ENCODE data around the gene DGKH. TPM values are rescaled to one million over a fixed set of nuclear protein-coding genes. Genes with fewer than 3 reads are reported as not detected.

Gene DGKH
- total RNA-seq, 1 experiment from 2014 or later = 5.2 TPM

DNA sequence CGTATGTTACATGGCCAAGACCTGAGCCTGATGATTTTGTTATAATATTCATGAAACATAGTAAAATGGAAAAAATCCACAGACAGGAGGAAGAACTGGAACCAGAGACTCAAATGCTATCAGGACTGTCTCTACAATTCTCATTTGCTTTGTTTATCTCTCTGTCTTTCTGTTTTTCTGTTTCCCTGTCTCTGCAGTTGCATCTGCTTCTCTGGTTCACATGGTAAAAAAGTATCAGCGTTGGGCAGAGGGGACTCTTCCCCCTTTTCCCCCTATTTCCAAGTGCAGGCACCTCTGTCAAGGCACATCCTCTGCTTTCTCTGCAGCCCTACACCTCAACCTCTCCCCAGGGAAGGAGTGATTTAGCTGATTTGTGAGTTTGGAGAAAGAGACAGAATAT lies 46.4 kb upstream of the DGKH start:
- no peak for DNase-seq
- no TSS peak for BruUV-seq (replicated peaks)
- ChIA-PET CTCF (no interaction called here), POLR2A (no interaction called here)
- H3K27me3 Mint-ChIP-seq (ENCODE audit: insufficient read depth, unreplicated experiment) = peaks cover 5% of the 10 kb centered on the region
- no peaks in the 10 kb centered on the region for H3K4me1 Mint-ChIP-seq (ENCODE audit: low read depth, unreplicated experiment)
- no peaks in the 10 kb centered on the region for H3K9me3 ChIP-seq
- no peak overlapping the region for H3K27ac Mint-ChIP-seq (ENCODE audit: unreplicated experiment)
- peaks cover 5% of the 10 kb centered on the region for H3K36me3 Mint-ChIP-seq (ENCODE audit: insufficient read depth, unreplicated experiment)
- intact Hi-C loops (cut with micrococcal nuclease; ENCODE audit: unreplicated experiment) = no loop called here
- H3K36me3 ChIP-seq (ENCODE audit: control insufficient read depth, insufficient read depth, low read length) = no peaks in the 10 kb centered on the region
- no peaks in the 10 kb centered on the region for H3K9me3 Mint-ChIP-seq (ENCODE audit: unreplicated experiment)
- TF ChIP-seq, protein P1, sequence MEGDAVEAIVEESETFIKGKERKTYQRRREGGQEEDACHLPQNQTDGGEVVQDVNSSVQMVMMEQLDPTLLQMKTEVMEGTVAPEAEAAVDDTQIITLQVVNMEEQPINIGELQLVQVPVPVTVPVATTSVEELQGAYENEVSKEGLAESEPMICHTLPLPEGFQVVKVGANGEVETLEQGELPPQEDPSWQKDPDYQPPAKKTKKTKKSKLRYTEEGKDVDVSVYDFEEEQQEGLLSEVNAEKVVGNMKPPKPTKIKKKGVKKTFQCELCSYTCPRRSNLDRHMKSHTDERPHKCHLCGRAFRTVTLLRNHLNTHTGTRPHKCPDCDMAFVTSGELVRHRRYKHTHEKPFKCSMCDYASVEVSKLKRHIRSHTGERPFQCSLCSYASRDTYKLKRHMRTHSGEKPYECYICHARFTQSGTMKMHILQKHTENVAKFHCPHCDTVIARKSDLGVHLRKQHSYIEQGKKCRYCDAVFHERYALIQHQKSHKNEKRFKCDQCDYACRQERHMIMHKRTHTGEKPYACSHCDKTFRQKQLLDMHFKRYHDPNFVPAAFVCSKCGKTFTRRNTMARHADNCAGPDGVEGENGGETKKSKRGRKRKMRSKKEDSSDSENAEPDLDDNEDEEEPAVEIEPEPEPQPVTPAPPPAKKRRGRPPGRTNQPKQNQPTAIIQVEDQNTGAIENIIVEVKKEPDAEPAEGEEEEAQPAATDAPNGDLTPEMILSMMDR (IDR thresholded peaks at IDR 0.05; ENCODE audit: insufficient read depth in 1 of 2, low read depth in 1 of 2, low read length in 1 of 2, severe bottlenecking in 1 of 2, unreplicated experiment in 1 of 2) = no peak
- H3K4me3 ChIP-seq (ENCODE audit: low read depth, low read length) = no peak overlapping the region
- peaks cover 9% of the 10 kb centered on the region for H3K4me1 ChIP-seq
- no peaks in the 10 kb centered on the region for H3K27me3 ChIP-seq (replicated peaks; ENCODE audit: control insufficient read depth, insufficient read depth, low read length)
- H3K4me3 Mint-ChIP-seq (ENCODE audit: unreplicated experiment) = no peak overlapping the region

GRCh38 chr13:42007844-42008243 lies 40.6 kb upstream of the DGKH start:
- POLR2A ChIA-PET = no interaction called here
- BruUV-seq (replicated peaks) = no TSS peak
- Histone ChIP-seq H3K36me3 (ENCODE audit: control insufficient read depth, insufficient read depth, low read length) (no peaks in the 10 kb centered on the region), H3K4me1 (0 out of 2 replicates have a peak, but pooled peaks cover 7% of the 10 kb centered on the region), H3K4me3 (ENCODE audit: low read depth, low read length) (no peak overlapping the region), H3K27me3 (replicated peaks; ENCODE audit: control insufficient read depth, insufficient read depth, low read length) (no peaks in the 10 kb centered on the region), H3K9me3 (no peaks in the 10 kb centered on the region)
- H3K27me3 Mint-ChIP-seq (ENCODE audit: insufficient read depth, unreplicated experiment) = no peaks in the 10 kb centered on the region
- CTCF ChIA-PET = no interaction called here
- peaks cover 6% of the 10 kb centered on the region for H3K4me1 Mint-ChIP-seq (ENCODE audit: low read depth, unreplicated experiment)
- no peak for DNase-seq
- TF ChIP-seq, protein P1 (IDR thresholded peaks at IDR 0.05; ENCODE audit: insufficient read depth in 1 of 2, low read depth in 1 of 2, low read length in 1 of 2, severe bottlenecking in 1 of 2, unreplicated experiment in 1 of 2) = no peak
- H3K4me3 Mint-ChIP-seq (ENCODE audit: unreplicated experiment) = no peak overlapping the region
- no peaks in the 10 kb centered on the region for H3K36me3 Mint-ChIP-seq (ENCODE audit: insufficient read depth, unreplicated experiment)
- no peaks in the 10 kb centered on the region for H3K9me3 Mint-ChIP-seq (ENCODE audit: unreplicated experiment)
- intact Hi-C loops (cut with micrococcal nuclease; ENCODE audit: unreplicated experiment) = no loop called here
- no peak overlapping the region for H3K27ac Mint-ChIP-seq (ENCODE audit: unreplicated experiment)

DNA sequence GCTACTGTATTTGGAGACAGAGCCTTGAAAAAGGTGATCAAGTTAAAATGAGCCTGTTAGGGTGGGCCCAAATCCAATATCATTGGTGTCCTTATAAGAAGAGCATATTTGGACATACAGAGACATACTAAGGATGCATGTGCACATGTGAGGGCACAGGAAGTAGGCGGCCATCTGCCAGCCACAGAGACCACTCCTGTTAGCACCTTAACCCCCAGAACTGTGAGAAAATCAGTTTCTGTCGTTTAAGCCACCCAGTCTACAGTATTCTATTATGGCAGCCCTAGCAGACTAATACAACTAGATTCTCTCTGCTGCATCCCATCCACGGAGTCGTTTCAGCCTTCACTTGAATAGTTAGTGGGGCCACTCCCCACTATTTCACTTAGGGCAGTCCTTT lies 39.4 kb upstream of the DGKH start:
- Histone ChIP-seq H3K4me3 (ENCODE audit: low read depth, low read length) (no peak overlapping the region), H3K9me3 (no peaks in the 10 kb centered on the region), H3K36me3 (ENCODE audit: control insufficient read depth, insufficient read depth, low read length) (no peaks in the 10 kb centered on the region), H3K27me3 (replicated peaks; ENCODE audit: control insufficient read depth, insufficient read depth, low read length) (no peaks in the 10 kb centered on the region), H3K4me1 (0 out of 2 replicates have a peak, but pooled peaks cover 7% of the 10 kb centered on the region)
- Mint-ChIP-seq H3K4me3 (ENCODE audit: unreplicated experiment) (no peak overlapping the region), H3K9me3 (ENCODE audit: unreplicated experiment) (no peaks in the 10 kb centered on the region), H3K27ac (ENCODE audit: unreplicated experiment) (no peak overlapping the region), H3K27me3 (ENCODE audit: insufficient read depth, unreplicated experiment) (no peaks in the 10 kb centered on the region), H3K4me1 (ENCODE audit: low read depth, unreplicated experiment) (peaks cover 6% of the 10 kb centered on the region), H3K36me3 (ENCODE audit: insufficient read depth, unreplicated experiment) (no peaks in the 10 kb centered on the region)
- ChIA-PET POLR2A (no interaction called here), CTCF (no interaction called here)
- TF ChIP-seq, protein P1 (IDR thresholded peaks at IDR 0.05; ENCODE audit: insufficient read depth in 1 of 2, low read depth in 1 of 2, low read length in 1 of 2, severe bottlenecking in 1 of 2, unreplicated experiment in 1 of 2) = no peak
- DNase-seq = no peak
- intact Hi-C loops (cut with micrococcal nuclease; ENCODE audit: unreplicated experiment) = no loop called here
- BruUV-seq (replicated peaks) = no TSS peak
